ENCODE results near the gene RAB6B.
"Not testable (repeated sequence)": the region's sequence is repeated elsewhere in the genome, so short reads cannot be mapped to it uniquely, and the experiment has no call there.

RAB6B gene

GRCh38 chr3:133788024-133788423 lies 107.7 kb downstream of the RAB6B start:
- no peak for DNase-seq (ENCODE audit: low read depth)
- H3K4me3 ChIP-seq (ENCODE audit: low read length) = no peak overlapping the region
- no peak for TF ChIP-seq CTCF (conservative IDR thresholded peaks at IDR 0.05; ENCODE audit: low read depth, low read length)

GRCh38 chr3:133783762-133784161 lies 111.9 kb downstream of the RAB6B start:
- DNase-seq (ENCODE audit: low read depth) = no peak
- H3K4me3 ChIP-seq (ENCODE audit: low read length) = no peak overlapping the region
- no peak for TF ChIP-seq CTCF (conservative IDR thresholded peaks at IDR 0.05; ENCODE audit: low read depth, low read length)

GRCh38 chr3:133782454-133782853 lies 113.2 kb downstream of the RAB6B start:
- no peak for TF ChIP-seq CTCF (conservative IDR thresholded peaks at IDR 0.05; ENCODE audit: low read depth, low read length)
- no peak overlapping the region for H3K4me3 ChIP-seq (ENCODE audit: low read length)
- DNase-seq (ENCODE audit: low read depth) = no peak

GRCh38 chr3:133781570-133781969 lies 114.1 kb downstream of the RAB6B start:
- TF ChIP-seq CTCF (conservative IDR thresholded peaks at IDR 0.05; ENCODE audit: low read depth, low read length) = no peak
- DNase-seq (ENCODE audit: low read depth) = no peak
- H3K4me3 ChIP-seq (ENCODE audit: low read length) = no peak overlapping the region

GRCh38 chr3:133780756-133781155 lies 114.9 kb downstream of the RAB6B start:
- H3K4me3 ChIP-seq (ENCODE audit: low read length); DNase-seq (ENCODE audit: low read depth): not testable (repeated sequence)

GRCh38 chr3:133779626-133780203 lies 116.0 kb downstream of the RAB6B start:
- TF ChIP-seq CTCF (conservative IDR thresholded peaks at IDR 0.05; ENCODE audit: low read depth, low read length) = no peak
- DNase-seq (ENCODE audit: low read depth) = no peak
- H3K4me3 ChIP-seq (ENCODE audit: low read length) = no peak overlapping the region

GRCh38 chr3:133777807-133778568 lies 117.7 kb downstream of the RAB6B start:
- DNase-seq (ENCODE audit: low read depth) = no peak
- TF ChIP-seq CTCF (conservative IDR thresholded peaks at IDR 0.05; ENCODE audit: low read depth, low read length) = no peak

More at GRCh38 chr3:133777807-133778568, 117.7 kb downstream of the RAB6B start:
- no peak overlapping the region for H3K4me3 ChIP-seq (ENCODE audit: low read length)
